Activated CD8-positive, alpha-beta memory T cell treated with anti-CD3 and anti-CD28 coated beads for 24 hours (primary cell): Measurements from ENCODE around the gene LRRC1.

Source experiments
- DNase-seq: peaks from one replicate; pipeline ENCODE4 v3.0.0-alpha.2; 2020

The LRRC1 gene

GRCh38 chr6:53818858-53819609 lies 24.2 kb downstream of the LRRC1 start:
- DNase-seq: no peak

GRCh38 chr6:53822401-53823125 lies 27.8 kb downstream of the LRRC1 start:
- DNase-seq: no peak

- DNase-seq: no peak
Measured at GRCh38 chr6:53824714-53825113, 29.9 kb downstream of the LRRC1 start.

- no peak for DNase-seq
Measured at GRCh38 chr6:53825532-53826321, 30.9 kb downstream of the LRRC1 start.

- no peak for DNase-seq
Measured at GRCh38 chr6:53827531-53827930, 32.7 kb downstream of the LRRC1 start.

GRCh38 chr6:53828215-53828614 lies 33.4 kb downstream of the LRRC1 start:
- no peak for DNase-seq

GRCh38 chr6:53828966-53829697 lies 34.3 kb downstream of the LRRC1 start:
- no peak for DNase-seq

- DNase-seq: no peak
Measured at GRCh38 chr6:53829698-53830221, 35.0 kb downstream of the LRRC1 start.

- DNase-seq: no peak
Measured at GRCh38 chr6:53830366-53830765, 35.6 kb downstream of the LRRC1 start.

GRCh38 chr6:53831081-53831869 lies 36.5 kb downstream of the LRRC1 start:
- DNase-seq: no peak

- no peak for DNase-seq
Measured at GRCh38 chr6:53831936-53832660, 37.3 kb downstream of the LRRC1 start.

- DNase-seq: no peak
Measured at GRCh38 chr6:53833155-53833554, 38.4 kb downstream of the LRRC1 start.

GRCh38 chr6:53834132-53834531 lies 39.3 kb downstream of the LRRC1 start:
- no peak for DNase-seq

GRCh38 chr6:53837865-53838769 lies 43.3 kb downstream of the LRRC1 start:
- no peak for DNase-seq

GRCh38 chr6:53840027-53840426 lies 45.2 kb downstream of the LRRC1 start:
- DNase-seq: no peak

- DNase-seq: no peak
Measured at GRCh38 chr6:53845280-53846195, 50.7 kb downstream of the LRRC1 start.

GRCh38 chr6:53846250-53846649 lies 51.4 kb downstream of the LRRC1 start:
- DNase-seq: no peak

- DNase-seq: no peak
Measured at GRCh38 chr6:53847796-53848314, 53.0 kb downstream of the LRRC1 start.

- DNase-seq: no peak
Measured at GRCh38 chr6:53850527-53850926, 55.7 kb downstream of the LRRC1 start.
